SK-N-SH treated with all-trans-retinoic acid at 6 μM for 48 hours (cell line): Measurements from ENCODE around the gene ADPRHL1.

Experiments used
- ATAC-seq: fragments of 200-7000 bp; cut with Tn5 transposase; 3 replicates; pipeline ENCODE4 v1.9.1; 2020; ENCODE audit warnings: mild to moderate bottlenecking, moderate library complexity
- ARNTL ChIP-seq: fragments of 450-650 bp; formaldehyde crosslinking; IDR thresholded peaks from 2 replicates; pipeline ENCODE4 v1.5.0; 2020; ENCODE audit warnings: low read depth, mild to moderate bottlenecking, moderate library complexity, borderline replicate concordance
- BACH2 ChIP-seq: fragments of 250-450 bp; sonication (Bioruptor Pico); IDR thresholded peaks from 2 replicates; pipeline ENCODE4 v1.9.0; 2021; ENCODE audit warnings: mild to moderate bottlenecking, borderline replicate concordance
- CSDC2 ChIP-seq: fragments of 250-450 bp; sonication (Bioruptor Pico); IDR thresholded peaks from 2 replicates; pipeline ENCODE4 v1.5.0; 2020; ENCODE audit warnings: mild to moderate bottlenecking, moderate library complexity
- ESRRG ChIP-seq: fragments of 250-450 bp; sonication (Bioruptor Pico); IDR thresholded peaks from 2 replicates; pipeline ENCODE4 v1.6.1; 2021; ENCODE audit warnings: mild to moderate bottlenecking
- OSR1 ChIP-seq: fragments of 250-450 bp; sonication (Bioruptor Pico); IDR thresholded peaks from 2 replicates; pipeline ENCODE4 v1.8.0; 2022; ENCODE audit warnings: moderate library complexity, mild to moderate bottlenecking, inconsistent platforms
- PPARA ChIP-seq: fragments of 250-450 bp; sonication (Bioruptor Pico); IDR thresholded peaks from 2 replicates; pipeline ENCODE4 v1.5.0; 2020; ENCODE audit warnings: mild to moderate bottlenecking, borderline replicate concordance
- RARB ChIP-seq: fragments of 250-450 bp; sonication (Bioruptor Pico); IDR thresholded peaks from 2 replicates; pipeline ENCODE4 v1.8.0; 2021; ENCODE audit warnings: mild to moderate bottlenecking, moderate library complexity
- SNAI2 ChIP-seq: fragments of 250-450 bp; sonication (Bioruptor Pico); IDR thresholded peaks from 2 replicates; pipeline ENCODE4 v1.5.0; 2020; ENCODE audit warnings: mild to moderate bottlenecking, moderate library complexity
- TCF4 ChIP-seq: fragments of 250-450 bp; sonication (Bioruptor Pico); IDR thresholded peaks from 2 replicates; pipeline ENCODE4 v1.8.0; 2021; ENCODE audit warnings: mild to moderate bottlenecking, moderate library complexity, borderline replicate concordance
- TOX ChIP-seq: fragments of 250-450 bp; sonication (Bioruptor Pico); IDR thresholded peaks from 2 replicates; pipeline ENCODE4 v1.8.0; 2021; ENCODE audit warnings: mild to moderate bottlenecking, moderate library complexity, borderline replicate concordance
- ZC3H10 ChIP-seq: fragments of 250-450 bp; sonication (Bioruptor Pico); IDR thresholded peaks from 2 replicates; pipeline ENCODE4 v1.5.1; 2021; ENCODE audit warnings: mild to moderate bottlenecking, moderate library complexity
- ZFP3 ChIP-seq: fragments of 250-450 bp; sonication (Bioruptor Pico); IDR thresholded peaks from 2 replicates; pipeline ENCODE4 v1.5.0; 2020; ENCODE audit warnings: mild to moderate bottlenecking, moderate library complexity
- ZFP30 ChIP-seq: fragments of 450-650 bp; formaldehyde crosslinking; IDR thresholded peaks from 2 replicates; pipeline ENCODE4 v1.5.0; 2022; ENCODE audit warnings: mild to moderate bottlenecking, moderate library complexity
- ZNF565 ChIP-seq: fragments of 450-650 bp; formaldehyde crosslinking; conservative IDR thresholded peaks from 2 replicates; pipeline ENCODE4 v1.5.0; 2020; ENCODE audit warnings: low read depth, mild to moderate bottlenecking, moderate library complexity
- ZNF70 ChIP-seq: fragments of 450-650 bp; formaldehyde crosslinking; IDR thresholded peaks from 2 replicates; pipeline ENCODE4 v1.5.0; 2020; ENCODE audit warnings: mild to moderate bottlenecking, moderate library complexity
- ZNF8 ChIP-seq: fragments of 450-650 bp; formaldehyde crosslinking; IDR thresholded peaks from 2 replicates; pipeline ENCODE4 v1.5.0; 2020; ENCODE audit warnings: mild to moderate bottlenecking, moderate library complexity
- TF ChIP-seq, protein P1 (sequence below): fragments of 250-450 bp; sonication (Bioruptor Pico); IDR thresholded peaks from 2 replicates; pipeline ENCODE4 v1.5.1; 2021; ENCODE audit warnings: mild to moderate bottlenecking, moderate library complexity
- TF ChIP-seq, protein P2 (sequence below): fragments of 250-450 bp; sonication (Bioruptor Pico); IDR thresholded peaks from 2 replicates; pipeline ENCODE4 v1.8.0; 2020; ENCODE audit warnings: mild to moderate bottlenecking, moderate library complexity, borderline replicate concordance
- TF ChIP-seq, protein P3 (sequence below): fragments of 250-450 bp; sonication (Bioruptor Pico); IDR thresholded peaks from 2 replicates; pipeline ENCODE4 v1.8.0; 2021; ENCODE audit warnings: low read depth, mild to moderate bottlenecking, moderate library complexity, borderline replicate concordance
- TF ChIP-seq, protein P4 (sequence below): fragments of 250-450 bp; sonication (Bioruptor Pico); IDR thresholded peaks from 2 replicates; pipeline ENCODE4 v1.5.0; 2020; ENCODE audit warnings: mild to moderate bottlenecking, moderate library complexity
- TF ChIP-seq, protein P5 (sequence below): fragments of 250-450 bp; sonication (Bioruptor Pico); IDR thresholded peaks from 2 replicates; pipeline ENCODE4 v1.5.1; 2020; ENCODE audit warnings: low read depth, mild to moderate bottlenecking, moderate library complexity

Gene ADPRHL1

DNA sequence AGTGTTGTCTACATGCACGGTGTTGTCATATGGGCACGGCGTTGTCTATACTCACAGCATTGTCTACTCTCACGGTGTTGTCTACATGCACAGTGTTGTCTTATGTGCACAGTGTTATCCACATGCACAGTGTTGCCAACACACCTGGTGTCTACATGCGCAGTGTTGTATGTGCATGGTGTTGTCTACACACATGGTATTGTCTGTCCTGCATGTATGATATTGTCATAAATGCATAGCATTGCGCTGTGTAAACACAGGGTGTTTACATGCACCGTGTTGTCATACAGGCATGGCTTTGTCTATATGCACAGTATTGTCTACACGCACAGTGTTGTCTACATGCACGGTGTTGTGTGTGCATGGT is 6.8 kb downstream of the ADPRHL1 start:
- TF ChIP-seq ZNF565 (no peak), BACH2 (CRISPR knock-in tag) (no peak), SNAI2 (CRISPR knock-in tag) (no peak), ZC3H10 (no peak), OSR1 (CRISPR knock-in tag) (no peak), ZFP30 (CRISPR knock-in tag) (no peak), ZNF70 (CRISPR knock-in tag) (no peak), RARB (CRISPR knock-in tag) (no peak), CSDC2 (CRISPR knock-in tag) (no peak), PPARA (CRISPR knock-in tag) (no peak), TOX (no peak), TCF4 (CRISPR knock-in tag) (no peak), ESRRG (CRISPR knock-in tag) (no peak), ZNF8 (no peak), ZFP3 (CRISPR knock-in tag) (no peak)
- TF ChIP-seq, protein P1, sequence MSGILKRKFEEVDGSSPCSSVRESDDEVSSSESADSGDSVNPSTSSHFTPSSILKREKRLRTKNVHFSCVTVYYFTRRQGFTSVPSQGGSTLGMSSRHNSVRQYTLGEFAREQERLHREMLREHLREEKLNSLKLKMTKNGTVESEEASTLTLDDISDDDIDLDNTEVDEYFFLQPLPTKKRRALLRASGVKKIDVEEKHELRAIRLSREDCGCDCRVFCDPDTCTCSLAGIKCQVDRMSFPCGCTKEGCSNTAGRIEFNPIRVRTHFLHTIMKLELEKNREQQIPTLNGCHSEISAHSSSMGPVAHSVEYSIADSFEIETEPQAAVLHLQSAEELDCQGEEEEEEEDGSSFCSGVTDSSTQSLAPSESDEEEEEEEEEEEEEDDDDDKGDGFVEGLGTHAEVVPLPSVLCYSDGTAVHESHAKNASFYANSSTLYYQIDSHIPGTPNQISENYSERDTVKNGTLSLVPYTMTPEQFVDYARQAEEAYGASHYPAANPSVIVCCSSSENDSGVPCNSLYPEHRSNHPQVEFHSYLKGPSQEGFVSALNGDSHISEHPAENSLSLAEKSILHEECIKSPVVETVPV (CRISPR knock-in tag), result no peak
- TF ChIP-seq, protein P2, sequence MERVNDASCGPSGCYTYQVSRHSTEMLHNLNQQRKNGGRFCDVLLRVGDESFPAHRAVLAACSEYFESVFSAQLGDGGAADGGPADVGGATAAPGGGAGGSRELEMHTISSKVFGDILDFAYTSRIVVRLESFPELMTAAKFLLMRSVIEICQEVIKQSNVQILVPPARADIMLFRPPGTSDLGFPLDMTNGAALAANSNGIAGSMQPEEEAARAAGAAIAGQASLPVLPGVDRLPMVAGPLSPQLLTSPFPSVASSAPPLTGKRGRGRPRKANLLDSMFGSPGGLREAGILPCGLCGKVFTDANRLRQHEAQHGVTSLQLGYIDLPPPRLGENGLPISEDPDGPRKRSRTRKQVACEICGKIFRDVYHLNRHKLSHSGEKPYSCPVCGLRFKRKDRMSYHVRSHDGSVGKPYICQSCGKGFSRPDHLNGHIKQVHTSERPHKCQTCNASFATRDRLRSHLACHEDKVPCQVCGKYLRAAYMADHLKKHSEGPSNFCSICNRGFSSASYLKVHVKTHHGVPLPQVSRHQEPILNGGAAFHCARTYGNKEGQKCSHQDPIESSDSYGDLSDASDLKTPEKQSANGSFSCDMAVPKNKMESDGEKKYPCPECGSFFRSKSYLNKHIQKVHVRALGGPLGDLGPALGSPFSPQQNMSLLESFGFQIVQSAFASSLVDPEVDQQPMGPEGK (CRISPR knock-in tag), result no peak
- TF ChIP-seq, protein P3, sequence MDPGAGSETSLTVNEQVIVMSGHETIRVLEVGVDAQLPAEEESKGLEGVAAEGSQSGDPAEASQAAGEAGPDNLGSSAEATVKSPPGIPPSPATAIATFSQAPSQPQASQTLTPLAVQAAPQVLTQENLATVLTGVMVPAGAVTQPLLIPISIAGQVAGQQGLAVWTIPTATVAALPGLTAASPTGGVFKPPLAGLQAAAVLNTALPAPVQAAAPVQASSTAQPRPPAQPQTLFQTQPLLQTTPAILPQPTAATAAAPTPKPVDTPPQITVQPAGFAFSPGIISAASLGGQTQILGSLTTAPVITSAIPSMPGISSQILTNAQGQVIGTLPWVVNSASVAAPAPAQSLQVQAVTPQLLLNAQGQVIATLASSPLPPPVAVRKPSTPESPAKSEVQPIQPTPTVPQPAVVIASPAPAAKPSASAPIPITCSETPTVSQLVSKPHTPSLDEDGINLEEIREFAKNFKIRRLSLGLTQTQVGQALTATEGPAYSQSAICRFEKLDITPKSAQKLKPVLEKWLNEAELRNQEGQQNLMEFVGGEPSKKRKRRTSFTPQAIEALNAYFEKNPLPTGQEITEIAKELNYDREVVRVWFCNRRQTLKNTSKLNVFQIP, result no peak
- TF ChIP-seq, all 23 proteins: peak for 0
- ATAC-seq, result no peak

DNA sequence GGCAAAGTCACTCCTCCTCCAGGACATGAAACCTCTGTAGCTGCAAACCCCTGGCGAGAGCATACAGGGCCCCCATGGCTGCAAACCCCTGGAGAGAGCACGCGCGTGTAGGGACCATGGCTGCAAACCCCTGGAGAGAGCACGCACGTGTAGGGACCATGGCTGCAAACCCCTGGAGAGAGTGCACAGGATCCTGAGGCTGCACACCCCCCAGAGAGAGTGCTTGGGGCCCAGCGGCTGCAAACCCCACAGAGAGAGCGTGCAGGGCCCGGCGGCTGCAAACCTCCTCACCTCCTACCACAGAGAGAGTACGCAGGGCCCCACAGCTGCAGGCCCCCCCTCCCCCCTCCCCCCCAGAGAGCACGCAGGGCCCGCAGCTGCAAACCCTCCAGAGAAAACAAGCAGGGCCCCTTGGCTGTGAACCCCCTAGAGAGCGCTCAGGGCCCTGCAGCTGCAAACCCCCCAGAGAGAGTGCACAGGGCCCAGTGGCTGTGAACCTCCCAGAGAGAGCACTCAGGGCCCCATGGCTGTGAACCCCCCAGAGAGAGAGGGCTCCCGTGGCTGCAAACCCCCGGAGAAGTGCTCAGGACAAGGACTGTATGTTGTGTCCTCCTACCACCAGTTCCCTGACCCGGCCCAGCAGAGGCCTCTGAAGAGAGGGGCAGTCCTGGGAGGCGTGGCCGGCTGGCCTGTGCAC is 7.3 kb downstream of the ADPRHL1 start:
- no peak for ATAC-seq
- TF ChIP-seq OSR1 (CRISPR knock-in tag) (no peak), SNAI2 (CRISPR knock-in tag) (no peak), ZNF565 (no peak), ZC3H10 (no peak), RARB (CRISPR knock-in tag) (no peak)
- TF ChIP-seq, protein P4, sequence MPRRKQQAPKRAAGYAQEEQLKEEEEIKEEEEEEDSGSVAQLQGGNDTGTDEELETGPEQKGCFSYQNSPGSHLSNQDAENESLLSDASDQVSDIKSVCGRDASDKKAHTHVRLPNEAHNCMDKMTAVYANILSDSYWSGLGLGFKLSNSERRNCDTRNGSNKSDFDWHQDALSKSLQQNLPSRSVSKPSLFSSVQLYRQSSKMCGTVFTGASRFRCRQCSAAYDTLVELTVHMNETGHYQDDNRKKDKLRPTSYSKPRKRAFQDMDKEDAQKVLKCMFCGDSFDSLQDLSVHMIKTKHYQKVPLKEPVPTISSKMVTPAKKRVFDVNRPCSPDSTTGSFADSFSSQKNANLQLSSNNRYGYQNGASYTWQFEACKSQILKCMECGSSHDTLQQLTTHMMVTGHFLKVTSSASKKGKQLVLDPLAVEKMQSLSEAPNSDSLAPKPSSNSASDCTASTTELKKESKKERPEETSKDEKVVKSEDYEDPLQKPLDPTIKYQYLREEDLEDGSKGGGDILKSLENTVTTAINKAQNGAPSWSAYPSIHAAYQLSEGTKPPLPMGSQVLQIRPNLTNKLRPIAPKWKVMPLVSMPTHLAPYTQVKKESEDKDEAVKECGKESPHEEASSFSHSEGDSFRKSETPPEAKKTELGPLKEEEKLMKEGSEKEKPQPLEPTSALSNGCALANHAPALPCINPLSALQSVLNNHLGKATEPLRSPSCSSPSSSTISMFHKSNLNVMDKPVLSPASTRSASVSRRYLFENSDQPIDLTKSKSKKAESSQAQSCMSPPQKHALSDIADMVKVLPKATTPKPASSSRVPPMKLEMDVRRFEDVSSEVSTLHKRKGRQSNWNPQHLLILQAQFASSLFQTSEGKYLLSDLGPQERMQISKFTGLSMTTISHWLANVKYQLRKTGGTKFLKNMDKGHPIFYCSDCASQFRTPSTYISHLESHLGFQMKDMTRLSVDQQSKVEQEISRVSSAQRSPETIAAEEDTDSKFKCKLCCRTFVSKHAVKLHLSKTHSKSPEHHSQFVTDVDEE (CRISPR knock-in tag), result no peak

DNA sequence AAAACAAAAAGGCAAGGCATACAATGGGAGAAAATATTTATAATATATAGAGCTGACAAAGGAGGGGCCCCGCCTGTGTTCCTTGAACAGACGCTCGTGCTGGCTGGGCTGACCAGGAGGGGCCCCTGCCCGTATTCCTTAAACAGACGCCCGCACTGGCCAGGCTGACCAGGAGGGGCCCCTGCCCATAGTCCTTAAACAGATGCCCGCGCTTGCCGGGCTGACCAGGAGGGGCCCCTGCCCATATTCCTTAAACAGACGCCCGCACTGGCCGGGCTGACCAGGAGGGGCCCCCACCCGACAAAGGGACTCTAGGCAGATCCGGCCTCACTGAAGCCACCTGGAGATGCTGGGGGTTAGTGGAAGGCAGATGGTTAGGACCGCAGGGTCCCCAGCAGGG is 9.3 kb downstream of the ADPRHL1 start:
- no peak for ATAC-seq
- TF ChIP-seq CSDC2 (CRISPR knock-in tag) (no peak), SNAI2 (CRISPR knock-in tag) (no peak), PPARA (CRISPR knock-in tag) (no peak), ZFP3 (CRISPR knock-in tag) (no peak), ZNF8 (no peak), RARB (CRISPR knock-in tag) (no peak), ESRRG (CRISPR knock-in tag) (no peak), ZNF565 (no peak), ARNTL (no peak)
- TF ChIP-seq, protein P5, sequence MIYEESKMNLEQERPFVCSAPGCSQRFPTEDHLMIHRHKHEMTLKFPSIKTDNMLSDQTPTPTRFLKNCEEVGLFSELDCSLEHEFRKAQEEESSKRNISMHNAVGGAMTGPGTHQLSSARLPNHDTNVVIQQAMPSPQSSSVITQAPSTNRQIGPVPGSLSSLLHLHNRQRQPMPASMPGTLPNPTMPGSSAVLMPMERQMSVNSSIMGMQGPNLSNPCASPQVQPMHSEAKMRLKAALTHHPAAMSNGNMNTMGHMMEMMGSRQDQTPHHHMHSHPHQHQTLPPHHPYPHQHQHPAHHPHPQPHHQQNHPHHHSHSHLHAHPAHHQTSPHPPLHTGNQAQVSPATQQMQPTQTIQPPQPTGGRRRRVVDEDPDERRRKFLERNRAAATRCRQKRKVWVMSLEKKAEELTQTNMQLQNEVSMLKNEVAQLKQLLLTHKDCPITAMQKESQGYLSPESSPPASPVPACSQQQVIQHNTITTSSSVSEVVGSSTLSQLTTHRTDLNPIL, result no peak
- TF ChIP-seq, protein P3, result no peak
- TF ChIP-seq, protein P1 (CRISPR knock-in tag), result no peak
- TF ChIP-seq, protein P4 (CRISPR knock-in tag), result no peak
